DMS114 treated with DMSO at 0.1 percent for 48 hours (cell line): ENCODE data around the gene DPF3.

Experiments
- DNase-seq: peaks from one replicate; lab custom pipeline; 2025; ENCODE audit not compliant: unreplicated experiment; lab: John Stamatoyannopoulos, UW

The DPF3 gene

DNA sequence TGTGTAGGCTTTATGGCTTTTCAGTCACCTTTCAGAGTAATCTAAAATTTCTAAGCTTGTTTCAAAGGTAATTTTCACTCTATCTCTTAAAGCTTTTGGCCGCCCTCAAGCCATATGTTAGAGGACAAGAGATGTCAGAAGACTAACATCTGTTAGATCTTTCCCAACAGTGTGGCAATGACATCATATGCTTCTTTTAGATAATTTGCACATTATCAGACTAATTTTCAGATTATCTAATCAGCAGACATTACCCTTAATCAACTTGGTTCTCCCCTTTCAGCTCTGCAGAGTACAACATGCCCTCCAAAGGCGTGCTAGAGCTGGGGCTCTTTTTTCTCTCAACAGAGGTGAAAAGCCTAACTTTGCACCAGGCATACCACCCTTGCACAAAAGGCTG lies 207.1 kb downstream of the DPF3 start:
- DNase-seq: no peak

DNA sequence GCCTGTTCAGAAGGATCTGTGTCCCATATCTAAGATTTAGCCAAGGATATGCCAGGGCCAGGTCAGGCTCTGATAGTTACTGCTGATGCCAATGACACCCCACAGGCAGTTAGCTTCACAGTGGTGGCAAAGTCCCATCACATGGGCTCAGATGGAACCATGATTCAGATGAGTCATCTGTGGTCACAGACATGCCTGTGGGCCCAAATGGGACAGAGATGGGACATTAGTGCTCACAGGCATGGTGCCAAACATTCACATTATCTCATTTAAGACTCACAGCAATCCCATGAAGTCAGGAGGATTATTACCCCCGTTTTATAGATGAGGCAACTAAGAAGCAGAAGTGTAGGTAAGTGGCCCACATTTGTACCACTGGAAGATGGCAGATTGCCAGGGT lies 207.8 kb downstream of the DPF3 start:
- no peak for DNase-seq

DNA sequence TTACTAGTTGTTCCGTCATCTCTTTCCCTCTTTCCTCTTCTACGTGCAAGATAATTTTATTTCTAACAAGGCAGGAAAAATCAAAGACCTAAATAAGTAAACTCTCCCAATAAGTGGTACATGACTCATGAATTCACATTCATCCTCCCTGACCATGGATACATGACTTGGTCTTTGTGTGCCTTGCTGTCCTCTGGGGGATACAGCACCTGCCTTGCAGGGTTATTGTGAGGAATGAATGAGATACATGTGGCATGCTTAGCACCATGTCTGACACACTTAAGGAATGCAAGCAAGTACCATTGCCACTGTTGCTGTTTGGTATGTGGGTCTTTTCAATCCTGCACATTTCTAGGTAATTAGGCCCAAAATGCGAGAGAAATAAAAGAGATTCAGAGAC lies 208.4 kb downstream of the DPF3 start:
- no peak for DNase-seq

DNA sequence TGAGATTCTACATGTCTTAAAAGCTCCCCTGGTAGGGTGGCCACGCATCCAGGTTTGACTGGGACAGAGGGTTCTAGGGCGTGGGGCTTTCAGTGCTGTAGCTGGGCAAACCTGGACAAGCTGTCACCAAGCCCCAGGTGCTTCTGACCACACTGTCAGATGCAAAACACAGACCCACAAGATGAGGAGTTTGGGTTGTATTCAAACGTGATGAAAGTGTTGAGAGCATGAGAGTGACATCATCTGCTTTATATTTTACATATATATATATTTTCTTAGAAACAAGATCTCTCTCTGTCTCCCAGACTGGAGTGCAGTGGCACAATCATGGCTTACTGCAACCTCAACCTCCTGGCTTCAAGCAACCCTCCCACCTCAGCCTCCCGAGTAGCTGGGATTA lies 210.1 kb downstream of the DPF3 start:
- no peak for DNase-seq

DNA sequence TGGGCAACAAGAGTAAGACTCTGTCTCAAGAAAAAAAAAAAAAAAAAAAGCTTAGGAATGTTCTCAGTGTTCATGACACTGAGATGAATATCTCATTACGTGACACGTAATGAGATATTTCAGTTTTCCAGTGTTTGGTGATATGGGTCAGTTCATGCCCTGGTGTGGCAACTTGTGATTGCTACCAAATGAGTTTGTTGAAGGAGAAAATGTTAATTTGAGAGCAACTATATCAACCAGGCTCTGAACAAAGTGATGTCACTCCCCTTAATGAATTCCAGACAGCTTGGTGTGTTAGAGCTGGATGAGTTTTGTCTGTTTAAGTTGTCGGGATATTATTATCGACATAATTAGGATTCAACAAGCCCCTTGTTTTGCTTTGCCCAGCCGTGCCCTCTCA lies 211.7 kb downstream of the DPF3 start:
- DNase-seq: no peak

DNA sequence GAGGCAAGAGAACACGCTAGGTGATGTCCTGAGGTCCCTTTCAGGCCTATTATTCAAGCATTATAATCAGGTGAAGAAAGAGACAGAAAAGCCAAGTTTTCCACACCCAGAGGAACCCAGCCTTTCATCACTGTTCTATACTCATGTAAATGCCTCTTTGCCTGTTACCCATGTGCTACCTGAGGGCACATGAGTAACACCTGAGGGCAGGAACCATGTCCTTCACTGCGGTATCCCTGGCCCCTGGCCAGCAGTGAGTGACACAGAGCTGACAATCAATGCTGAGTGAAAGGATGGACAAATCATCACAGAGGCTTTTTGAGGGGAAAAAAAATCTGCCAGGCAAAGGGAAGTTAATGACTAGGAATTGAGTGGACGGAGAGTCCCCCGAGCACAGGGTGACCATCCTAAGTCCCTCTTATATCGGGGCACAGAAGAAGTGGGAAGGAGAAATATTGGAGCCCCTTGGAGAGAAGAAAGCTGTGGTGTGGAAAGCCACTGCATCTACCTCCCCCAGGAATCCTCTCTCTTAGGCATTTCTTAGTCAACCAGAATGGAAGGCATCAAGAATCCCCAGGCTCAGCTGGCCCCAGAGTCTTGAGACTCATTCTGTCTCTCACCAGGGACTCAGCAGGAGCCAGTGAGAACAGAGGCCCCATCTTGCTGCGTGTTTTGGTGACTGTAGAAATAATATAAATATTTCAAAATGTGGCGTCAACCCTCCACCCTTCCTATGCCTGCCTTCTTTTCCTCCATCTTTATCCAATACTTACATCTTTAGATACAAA lies 212.9 kb downstream of the DPF3 start:
- no peak for DNase-seq

DNA sequence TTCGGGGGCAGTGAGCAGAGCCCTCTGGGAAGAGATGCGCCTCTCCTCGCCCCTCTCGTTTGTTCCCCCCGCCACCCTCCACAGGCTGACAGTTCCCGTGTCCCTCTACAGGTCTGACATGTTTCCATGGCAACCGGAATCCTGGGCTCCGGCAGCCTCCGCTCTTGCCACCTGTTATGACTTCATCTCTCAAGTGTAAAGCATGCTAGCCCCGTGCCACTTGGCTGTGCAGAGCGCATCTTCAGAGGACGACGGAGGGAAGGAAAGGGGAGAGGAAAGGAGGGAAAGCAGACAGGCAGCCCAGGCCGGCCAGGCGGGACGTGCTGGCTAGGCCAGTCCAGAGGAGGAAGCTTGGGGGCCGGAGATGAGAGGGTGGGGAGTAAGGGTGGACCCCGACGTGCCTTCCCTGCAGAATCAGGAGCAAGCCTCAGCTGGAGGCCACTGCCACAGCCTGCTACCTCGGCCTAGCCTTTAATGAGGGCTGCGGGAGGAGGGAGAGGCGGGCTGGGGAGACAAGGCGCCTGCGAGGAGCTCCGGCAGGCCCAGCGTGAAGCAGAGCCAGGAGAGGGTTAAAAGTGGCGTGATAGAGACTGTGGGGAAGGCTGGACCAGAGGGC lies 214.3 kb downstream of the DPF3 start:
- no peak for DNase-seq

DNA sequence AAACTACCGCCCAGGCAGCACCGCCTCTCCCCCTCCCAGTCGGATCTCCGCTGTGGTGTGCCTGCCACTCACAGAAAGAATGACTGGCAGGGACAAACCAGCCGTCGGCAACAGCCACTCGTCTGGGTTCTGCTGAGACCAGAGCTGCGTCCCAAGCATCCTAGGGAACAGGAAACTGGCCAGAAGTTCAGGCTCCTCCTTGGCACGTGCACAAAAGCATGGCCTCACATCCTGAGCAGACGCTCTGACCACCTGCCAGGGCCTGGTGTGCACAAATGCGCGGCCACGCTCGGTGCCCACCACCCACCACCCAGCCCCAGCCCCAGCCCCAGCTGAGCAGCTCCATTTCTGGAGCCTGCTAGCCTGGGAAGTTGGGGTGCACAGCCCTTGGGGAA lies 214.8 kb downstream of the DPF3 start:
- DNase-seq: no peak

DNA sequence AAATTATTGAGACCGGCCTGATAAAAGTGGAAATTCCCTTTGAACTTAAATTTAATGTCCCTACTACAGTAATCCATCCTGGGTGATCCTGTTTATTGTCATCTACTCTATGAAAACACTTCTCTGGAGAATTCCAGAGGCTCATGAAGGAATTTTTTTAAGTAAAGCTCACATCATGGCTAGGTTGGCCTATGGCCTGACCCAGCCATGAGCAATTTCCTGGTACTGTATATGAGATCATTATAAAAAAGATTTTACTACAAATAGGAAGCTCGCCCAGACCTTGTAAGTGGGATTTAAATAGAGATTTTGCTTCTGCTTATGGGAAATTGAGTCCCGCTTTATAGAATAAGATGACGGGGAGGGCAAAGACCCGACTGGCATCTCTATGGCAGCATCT lies 215.5 kb downstream of the DPF3 start:
- DNase-seq: no peak

DNA sequence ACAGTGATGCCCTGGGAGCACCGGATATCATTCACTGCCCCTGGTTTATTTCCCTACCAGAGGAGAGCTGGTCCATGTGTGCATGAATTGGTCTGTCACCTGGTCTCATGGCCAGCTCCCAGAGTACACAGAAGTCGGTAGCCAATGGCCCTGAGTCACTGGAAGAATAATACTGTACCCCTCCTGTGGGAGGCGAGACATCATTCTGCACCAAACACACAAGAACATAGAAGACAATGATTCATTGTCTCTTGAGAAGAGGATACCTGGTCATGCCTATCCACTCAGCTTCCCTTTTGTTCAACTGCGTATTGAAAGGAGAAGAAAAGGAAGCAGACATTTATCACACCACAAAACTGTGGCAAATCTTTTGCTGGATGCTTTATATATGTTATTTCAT lies 216.2 kb downstream of the DPF3 start:
- DNase-seq: no peak

DNA sequence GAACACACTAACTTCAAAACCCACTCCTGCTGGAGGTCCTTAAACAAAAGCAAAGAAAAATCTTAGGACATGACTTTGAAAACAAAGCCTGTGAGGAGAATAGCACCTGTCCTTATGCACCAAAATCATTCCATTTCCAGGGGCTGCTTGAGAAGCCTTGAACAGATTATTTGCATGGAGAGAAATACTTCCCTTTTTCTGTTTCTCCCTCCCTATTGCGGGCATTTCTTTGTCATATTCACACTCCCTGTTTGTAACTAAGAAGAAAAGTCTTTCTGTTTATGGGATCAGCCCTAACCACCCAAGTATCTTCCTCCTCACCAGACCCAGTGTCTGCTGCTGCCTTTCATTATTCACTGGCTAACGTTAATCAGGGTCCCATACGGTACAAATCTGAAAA lies 218.8 kb downstream of the DPF3 start:
- DNase-seq: no peak

DNA sequence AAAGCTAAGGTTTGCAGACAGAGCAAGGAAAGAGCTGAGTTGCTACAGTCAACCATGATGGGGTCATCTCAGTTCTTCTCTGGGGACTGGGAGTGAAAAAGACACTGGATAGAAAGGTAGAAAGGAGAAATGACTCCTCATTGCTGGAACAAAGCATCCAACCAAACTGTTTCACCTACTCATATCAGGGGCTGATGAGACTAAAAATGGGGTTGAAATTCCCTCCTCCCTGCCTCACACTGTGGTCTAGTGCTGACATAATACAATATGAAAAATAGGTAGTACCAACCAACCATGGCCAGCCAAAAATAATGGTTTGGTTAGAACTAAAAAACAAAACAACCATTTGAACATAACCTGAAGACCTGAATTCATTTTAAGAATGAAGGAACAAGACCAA lies 220.7 kb downstream of the DPF3 start:
- no peak for DNase-seq

DNA sequence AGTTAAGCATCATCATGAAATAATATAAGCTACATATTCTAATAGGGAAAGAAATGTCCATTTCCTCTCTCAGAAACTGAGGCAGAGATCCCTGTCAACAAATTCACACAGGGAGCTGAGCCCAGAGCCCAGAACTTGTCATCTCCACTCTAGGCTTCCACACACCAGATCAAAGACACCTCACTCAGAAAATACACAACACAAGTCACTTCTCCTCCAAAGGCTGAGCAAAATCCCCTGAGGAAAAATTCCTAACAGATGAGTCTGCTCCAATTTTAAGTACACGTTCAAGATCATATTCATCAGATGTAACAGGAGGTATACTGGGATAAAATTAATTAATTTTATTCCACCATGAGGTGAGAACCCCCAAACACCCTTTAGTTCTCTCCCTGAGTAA lies 227.3 kb downstream of the DPF3 start:
- DNase-seq: no peak

DNA sequence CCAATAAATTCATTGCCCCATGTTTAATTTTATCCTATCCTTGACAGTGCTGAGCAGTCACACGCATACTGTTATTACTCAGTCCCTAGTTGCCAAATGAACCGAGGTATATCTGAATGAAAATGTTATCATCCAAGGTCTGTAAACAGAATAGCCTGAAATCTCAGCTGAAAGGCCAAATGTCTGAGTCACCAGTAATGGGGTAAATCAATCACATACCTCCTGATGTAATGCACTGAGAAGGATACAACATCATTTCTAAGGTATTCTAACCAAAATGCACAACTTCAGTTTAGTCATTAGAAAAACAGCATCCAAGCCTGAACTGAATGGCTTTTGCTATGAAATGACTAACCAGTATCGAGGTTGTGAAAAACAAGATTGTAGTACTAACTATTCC lies 228.6 kb downstream of the DPF3 start:
- DNase-seq: no peak

DNA sequence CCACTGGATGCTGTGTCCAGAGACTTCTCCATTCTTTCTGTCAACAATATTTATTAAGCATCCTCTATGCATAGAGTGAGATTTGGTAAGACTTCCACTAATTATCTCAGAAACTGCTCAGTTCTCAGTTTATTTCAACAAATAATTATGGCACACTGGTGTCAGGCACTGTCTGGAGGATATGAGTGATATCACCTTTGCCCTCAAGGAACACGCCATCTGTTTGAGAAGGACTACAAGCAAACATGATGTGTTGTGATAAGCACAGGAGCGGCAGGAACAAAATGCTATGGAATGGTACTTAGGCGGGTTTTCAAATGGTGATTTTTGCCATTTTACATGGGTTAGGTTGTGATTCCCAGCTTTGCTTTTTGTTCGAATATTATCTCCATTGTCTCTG lies 229.2 kb downstream of the DPF3 start:
- no peak for DNase-seq

DNA sequence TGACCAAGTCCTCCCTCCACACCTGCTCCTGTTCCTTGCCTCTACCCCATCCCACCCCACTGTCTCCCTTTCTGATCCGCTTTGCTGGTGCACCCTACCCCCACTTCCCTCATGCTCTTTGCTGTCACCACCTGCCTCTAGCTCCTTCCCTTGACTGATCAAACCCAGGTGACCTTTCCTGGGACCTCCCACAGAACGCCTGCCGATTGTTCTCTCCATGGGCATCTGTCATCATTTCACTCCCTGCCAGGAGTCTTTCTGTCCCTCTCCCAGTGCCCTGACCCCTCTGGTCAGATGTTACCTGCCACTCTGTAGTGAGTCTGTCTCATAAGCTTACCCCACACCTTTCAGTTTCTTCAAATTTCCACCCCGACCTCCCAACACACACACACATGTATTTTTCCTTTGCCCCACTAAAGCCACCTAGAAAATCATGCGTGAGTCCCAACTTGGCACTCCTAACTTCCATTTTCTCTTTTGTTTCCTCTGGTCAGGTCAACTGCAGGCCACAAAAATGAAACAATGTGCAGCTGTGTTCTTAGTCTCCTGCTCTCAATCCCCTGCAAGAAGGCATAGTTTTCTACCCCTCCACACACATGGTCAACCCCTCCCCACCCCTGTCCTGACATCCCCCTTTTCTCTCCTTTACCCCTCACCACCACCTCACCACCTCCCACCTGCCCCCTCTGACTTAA lies 229.8 kb downstream of the DPF3 start:
- no peak for DNase-seq

DNA sequence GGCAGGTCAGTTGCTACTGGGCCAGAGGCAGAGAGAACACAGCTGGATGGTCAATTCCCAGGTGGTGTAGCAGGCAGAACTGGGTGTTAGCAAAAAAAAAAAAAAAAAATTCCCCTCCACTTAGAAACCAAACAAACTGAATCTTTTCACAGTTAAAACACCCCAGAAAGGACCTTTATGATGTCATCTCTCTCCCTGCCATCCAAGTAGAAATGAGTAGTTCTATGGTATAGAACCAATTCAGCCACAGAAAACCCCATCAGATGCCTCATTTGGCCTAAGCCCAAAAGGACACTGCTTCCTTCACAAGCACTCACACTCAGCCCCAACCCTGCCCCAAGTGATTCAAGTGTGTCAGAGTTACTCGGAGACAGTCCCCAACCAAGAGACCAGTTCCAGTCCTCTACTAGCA lies 230.8 kb downstream of the DPF3 start:
- no peak for DNase-seq

DNA sequence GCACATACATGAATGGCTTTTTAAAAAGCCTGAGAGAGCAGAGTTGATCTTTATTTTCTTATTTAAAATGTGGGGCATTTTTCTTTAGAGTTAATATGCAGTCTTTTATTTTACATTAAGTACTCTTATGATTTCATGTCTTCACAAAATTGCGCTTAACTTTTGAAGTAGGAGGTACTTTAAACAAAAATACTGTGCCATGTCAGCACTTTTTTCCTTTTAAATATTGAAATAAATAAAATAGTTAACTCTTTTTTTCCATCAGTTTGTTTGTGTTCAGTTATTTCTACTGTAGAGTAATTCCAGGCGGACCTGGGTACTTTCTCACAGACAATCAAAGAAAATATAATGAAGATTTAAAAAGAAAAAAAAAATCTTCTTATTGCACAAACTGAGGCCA lies 231.7 kb downstream of the DPF3 start:
- DNase-seq: no peak

DNA sequence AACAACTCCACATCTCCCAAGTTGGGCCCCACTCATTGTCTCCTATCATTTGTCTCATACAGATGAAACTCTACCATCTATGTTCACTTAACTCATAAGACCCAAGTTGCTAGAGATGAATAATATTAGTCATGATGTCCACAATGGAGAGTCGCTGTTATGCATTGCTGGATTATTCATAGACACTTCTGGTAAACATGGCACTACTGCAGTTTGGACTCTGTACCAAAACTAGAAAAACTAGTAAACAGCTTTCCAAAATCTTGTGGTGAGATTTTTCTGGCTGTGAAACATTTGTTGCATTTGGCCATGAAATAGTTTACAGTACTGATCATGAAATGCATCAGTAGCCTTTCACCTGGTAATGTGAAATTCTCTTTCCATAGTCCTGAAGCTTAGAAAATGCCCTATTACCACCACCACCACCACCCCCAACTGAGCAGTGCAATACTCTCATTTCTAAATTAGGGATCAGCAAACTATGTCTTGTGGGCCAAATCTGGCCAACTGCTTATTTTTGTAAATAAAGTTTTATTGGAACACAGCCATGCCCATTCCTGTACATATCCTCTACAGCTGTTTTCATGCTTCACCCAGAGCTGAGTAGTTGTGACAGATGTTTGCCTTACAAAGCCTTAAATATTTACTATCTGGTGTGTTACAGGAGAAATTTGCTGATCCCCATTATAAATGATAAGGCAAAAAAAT lies 236.5 kb downstream of the DPF3 start:
- no peak for DNase-seq

DNA sequence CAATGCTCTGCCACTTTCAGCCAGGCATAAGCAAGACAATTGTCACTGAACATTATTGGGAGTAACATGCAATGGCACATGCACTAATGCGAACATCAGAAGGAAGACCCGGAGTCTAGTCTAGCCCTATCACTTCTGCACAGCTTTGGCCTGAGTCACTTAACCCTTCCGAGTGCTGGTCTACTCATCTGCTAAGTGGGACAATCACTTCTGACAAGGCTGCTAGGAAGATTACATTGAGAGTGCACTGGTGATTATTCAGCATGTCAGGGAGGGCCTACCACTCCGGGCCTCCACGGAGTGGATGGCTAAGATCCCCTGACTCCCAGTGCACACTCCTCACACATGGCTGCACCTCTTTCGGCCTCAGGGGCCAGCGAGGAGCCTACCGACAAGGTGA lies 240.9 kb downstream of the DPF3 start:
- no peak for DNase-seq

DNA sequence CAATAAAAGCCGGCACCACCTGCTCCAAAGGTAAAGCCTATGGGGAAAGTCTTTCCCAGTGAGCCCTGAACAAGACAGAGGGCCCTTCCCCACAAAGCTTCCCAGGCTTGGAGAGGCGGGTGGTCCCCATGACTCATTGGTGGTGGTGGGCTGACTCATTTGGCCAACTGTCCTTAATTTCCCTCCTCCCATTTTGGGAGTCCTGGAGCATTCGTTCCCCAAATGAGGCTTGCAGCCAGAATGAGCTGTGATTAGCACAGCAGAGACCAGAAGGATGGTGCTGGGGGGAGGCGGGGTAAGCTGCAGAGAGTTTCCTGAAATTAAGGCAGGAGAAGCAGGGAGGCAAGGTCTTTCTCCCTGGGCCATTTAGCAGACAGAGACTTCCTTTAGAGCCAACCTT lies 241.7 kb downstream of the DPF3 start:
- DNase-seq: no peak

DNA sequence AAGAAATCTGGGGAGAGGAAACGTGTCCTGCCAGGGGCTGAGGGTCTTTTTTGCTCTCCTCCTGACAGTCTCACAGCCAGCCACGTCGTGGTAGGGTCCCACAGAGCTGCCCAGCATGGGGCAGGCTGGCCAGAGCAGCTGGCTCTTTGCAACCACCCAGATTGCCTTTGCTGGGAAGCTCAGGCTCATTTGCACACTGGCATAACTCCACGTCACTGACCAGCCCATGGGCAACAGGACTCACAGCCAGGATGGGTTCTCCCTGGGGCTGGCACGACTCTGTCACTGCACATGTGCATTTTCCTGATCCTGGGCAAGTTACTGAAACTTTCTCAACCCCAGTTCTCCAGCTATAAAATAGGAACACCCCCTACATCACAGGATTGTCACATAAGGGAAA lies 242.2 kb downstream of the DPF3 start:
- DNase-seq: no peak
